Hepatocyte (in vitro differentiated cells): Measurements from ENCODE around the gene RRAD. TPM values are rescaled to one million over a fixed set of nuclear protein-coding genes. Genes with fewer than 3 reads are reported as not detected.
A peak's percentile ranks its signal among the peaks of the same experiment; 100 is the strongest.

Experiments
- DNase-seq: peaks from one replicate; pipeline ENCODE4 v3.0.0-alpha.2; 2016; ENCODE audit warnings: low spot score
- H2AFZ ChIP-seq: fragments of 200-600 bp; sonication (generic); 2 replicates; pipeline ENCODE4 v1.6.0; 2016; ENCODE audit warnings: antibody characterized with exemption, mild to moderate bottlenecking
- H3K27ac ChIP-seq: fragments of 200-600 bp; sonication (generic); 2 replicates; pipeline ENCODE4 v1.5.1; 2016; ENCODE audit warnings: mild to moderate bottlenecking
- H3K27me3 ChIP-seq: fragments of 200-600 bp; sonication (generic); 2 replicates; pipeline ENCODE4 v1.6.1; 2016
- H3K36me3 ChIP-seq: fragments of 200-600 bp; sonication (generic); replicated peaks from 2 replicates; pipeline ENCODE4 v1.5.1; 2016; ENCODE audit warnings: low read depth; ENCODE audit not compliant: insufficient read depth
- H3K4me1 ChIP-seq: fragments of 200-600 bp; sonication (generic); 2 replicates; pipeline ENCODE4 v1.5.1; 2016; ENCODE audit warnings: mild to moderate bottlenecking, moderate library complexity; ENCODE audit not compliant: insufficient read depth
- H3K4me2 ChIP-seq: fragments of 200-600 bp; sonication (generic); 2 replicates; pipeline ENCODE4 v1.6.0; 2016
- H3K4me3 ChIP-seq: fragments of 200-600 bp; sonication (generic); 2 replicates; pipeline ENCODE4 v1.5.1; 2016; ENCODE audit warnings: mild to moderate bottlenecking
- H3K79me2 ChIP-seq: fragments of 200-600 bp; sonication (generic); 2 replicates; pipeline ENCODE4 v1.6.0; 2017; ENCODE audit warnings: mild to moderate bottlenecking
- H3K9me2 ChIP-seq: fragments of 200-600 bp; sonication (generic); replicated peaks from 2 replicates; pipeline ENCODE4 v1.6.0; 2017; ENCODE audit warnings: mild to moderate bottlenecking; ENCODE audit not compliant: insufficient read depth
- H3K9me3 ChIP-seq: fragments of 200-600 bp; sonication (generic); 2 replicates; pipeline ENCODE4 v1.5.1; 2016; ENCODE audit warnings: low read depth, mild to moderate bottlenecking
- H4K20me1 ChIP-seq: fragments of 200-600 bp; sonication (generic); 2 replicates; pipeline ENCODE4 v1.6.0; 2016; ENCODE audit warnings: mild to moderate bottlenecking; ENCODE audit not compliant: insufficient read depth, poor library complexity, severe bottlenecking
- CTCF ChIP-seq: fragments of 200-600 bp; sonication (generic); IDR thresholded peaks from 2 replicates; pipeline ENCODE4 v1.5.1; 2016; ENCODE audit warnings: antibody characterized with exemption, mild to moderate bottlenecking; ENCODE audit not compliant: poor library complexity
- EZH2 ChIP-seq: fragments of 200-600 bp; sonication (generic); IDR thresholded peaks from 2 replicates; pipeline ENCODE4 v1.6.1; 2016; ENCODE audit warnings: antibody characterized with exemption, mild to moderate bottlenecking, borderline replicate concordance
- EZH2phosphoT487 ChIP-seq: fragments of 200-600 bp; sonication (generic); IDR thresholded peaks from one replicate; pipeline ENCODE4 v1.6.1; 2018; ENCODE audit warnings: antibody characterized with exemption, mild to moderate bottlenecking, low read depth, moderate library complexity; ENCODE audit not compliant: unreplicated experiment, severe bottlenecking
- WGBS: methylation state at CpG from one replicate; pipeline ENCODE4 v1.1.6; 2016; ENCODE audit warnings: low lambda C conversion rate; ENCODE audit errors: missing lambda C conversion rate; 5-methylcytosine and 5-hydroxymethylcytosine counted together
- polyA plus RNA-seq: library from polyadenylated mRNA; unstranded; fragments of >200 nt; fragmentation: Nextera tagmentation; extraction: Ambion mirVana; gene quantifications from 2 replicates; pipeline ENCODE4 v1.2.1, GENCODE V29; 2016
- total RNA-seq: library from RNA; depleted of rRNA; stranded (reverse); fragments of >200 nt; gene quantifications from 2 replicates; pipeline ENCODE4 v1.2.3, GENCODE V29; 2014

The RRAD gene
- total and polyA plus RNA-seq, 2 experiments from 2014 or later = 8.8 to 16.3 TPM

- H3K36me3 ChIP-seq = no peaks in the 10 kb centered on the region
- H3K9me3 ChIP-seq = no peaks in the 10 kb centered on the region
- no peaks in the 10 kb centered on the region for H3K9me2 ChIP-seq
- no peak overlapping the region for H3K4me2 ChIP-seq
- peaks cover 6% of the 10 kb centered on the region for H3K4me1 ChIP-seq
- TF ChIP-seq EZH2phosphoT487 (no peak), CTCF (no peak), EZH2 (no peak)
- no peak overlapping the region for H3K4me3 ChIP-seq
- WGBS = 92% methylated on average over 8 of the region's 8 CpGs
- no peak overlapping the region for H3K27ac ChIP-seq
- peaks cover 4% of the 10 kb centered on the region for H3K79me2 ChIP-seq
- no peak for DNase-seq
- H4K20me1 ChIP-seq = no peaks in the 10 kb centered on the region
- no peak overlapping the region for H2AFZ ChIP-seq
- H3K27me3 ChIP-seq = peaks cover 24% of the 10 kb centered on the region
Observed at GRCh38 chr16:66927918-66928649, 2.7 kb upstream of the RRAD start.

- H3K4me2 ChIP-seq = no peak overlapping the region
- no peaks in the 10 kb centered on the region for H3K36me3 ChIP-seq
- no peak overlapping the region for H3K4me3 ChIP-seq
- H2AFZ ChIP-seq = no peak overlapping the region
- H3K9me3 ChIP-seq = no peaks in the 10 kb centered on the region
- 70% methylated on average over 3 of the region's 3 CpGs for WGBS
- no peak for TF ChIP-seq EZH2phosphoT487
- no peak for TF ChIP-seq CTCF
- TF ChIP-seq EZH2 = no peak
- H3K79me2 ChIP-seq = no peaks in the 10 kb centered on the region
- H3K9me2 ChIP-seq = no peaks in the 10 kb centered on the region
- H3K4me1 ChIP-seq = peaks cover 3% of the 10 kb centered on the region
- no peak overlapping the region for H3K27ac ChIP-seq
- no peaks in the 10 kb centered on the region for H4K20me1 ChIP-seq
- peaks cover 24% of the 10 kb centered on the region for H3K27me3 ChIP-seq
- peak; percentile 45 for DNase-seq
Observed at GRCh38 chr16:66926961-66927436, 1.7 kb upstream of the RRAD start.

GRCh38 chr16:66926171-66926947, 1.0 kb upstream of the RRAD start:
- H3K79me2 ChIP-seq = no peaks in the 10 kb centered on the region
- peaks cover 3% of the 10 kb centered on the region for H3K4me1 ChIP-seq
- no peaks in the 10 kb centered on the region for H3K9me3 ChIP-seq
- no peaks in the 10 kb centered on the region for H3K36me3 ChIP-seq
- no peak overlapping the region for H3K27ac ChIP-seq
- H3K27me3 ChIP-seq = peaks cover 24% of the 10 kb centered on the region
- no peak overlapping the region for H3K4me3 ChIP-seq
- H3K4me2 ChIP-seq = no peak overlapping the region
- WGBS = 88% methylated on average over 5 of the region's 5 CpGs
- no peak for TF ChIP-seq EZH2
- TF ChIP-seq EZH2phosphoT487 = no peak
- TF ChIP-seq CTCF = no peak
- H2AFZ ChIP-seq = no peak overlapping the region
- H4K20me1 ChIP-seq = no peaks in the 10 kb centered on the region
- no peaks in the 10 kb centered on the region for H3K9me2 ChIP-seq
- DNase-seq = no peak
